ENCODE results near the gene DENND5B. TPM values are rescaled to one million over a fixed set of nuclear protein-coding genes. Genes with fewer than 3 reads are reported as not detected.

The DENND5B gene
- total and polyA plus RNA-seq, 11 donors = 8.2 to 58.9 (median 44.0) TPM

GRCh38 chr12:31423405-31423804 is 167.5 kb downstream of the DENND5B start:
- ATAC-seq (no peak), DNase-seq (no peak)
- Histone ChIP-seq H3K36me3 (peaks cover 0 to 70% (median 28%) of the 10 kb centered on the region in 9 donors), H3K27ac (no peak overlapping the region), H3K9me3 (no peaks in the 10 kb centered on the region), H3K27me3 (no peaks in the 10 kb centered on the region), H3K4me3 (no peak overlapping the region), H3K4me1 (no peaks in the 10 kb centered on the region)
- TF ChIP-seq POLR2A (IDR thresholded peaks at IDR 0.05) (no peak), CTCF (IDR thresholded peaks at IDR 0.05) (no peak)
- WGBS, 4 donors = 84 to 96% (median 96%) methylated on average over 1 of the region's 1 CpG
- intact Hi-C loops (cut with DNase I) = no loop called here

GRCh38 chr12:31412292-31412801 is 178.6 kb downstream of the DENND5B start:
- TF ChIP-seq POLR2A (IDR thresholded peaks at IDR 0.05) (no peak), CTCF (IDR thresholded peaks at IDR 0.05) (no peak)
- ATAC-seq = no peak
- H3K36me3 ChIP-seq = peaks cover 0 to 77% (median 27%) of the 10 kb centered on the region in 9 donors

GRCh38 chr12:31408763-31409162 is 182.2 kb downstream of the DENND5B start:
- 93 to 98% (median 94%) methylated on average over 4 of the region's 4 CpGs for WGBS, 4 donors
- intact Hi-C loops (cut with DNase I) = loop anchor here in 1 of 10 donors (10.0 kb wide), 1 partner anchor 896 kb away; no protein-coding TSS in a partner anchor
- no peak for ATAC-seq
- no peak overlapping the region for H3K4me3 ChIP-seq
- no peak overlapping the region for H3K27ac ChIP-seq
- no peak for DNase-seq
- no peak for TF ChIP-seq CTCF (IDR thresholded peaks at IDR 0.05)
- TF ChIP-seq POLR2A (IDR thresholded peaks at IDR 0.05) = no peak
- peaks cover 0 to 5% (median 0%) of the 10 kb centered on the region in 12 donors for H3K4me1 ChIP-seq
- no peaks in the 10 kb centered on the region for H3K27me3 ChIP-seq
- no peaks in the 10 kb centered on the region for H3K9me3 ChIP-seq
- H3K36me3 ChIP-seq = peaks cover 0 to 64% (median 24%) of the 10 kb centered on the region in 9 donors

More at GRCh38 chr12:31412292-31412801, 178.6 kb downstream of the DENND5B start:
- 79 to 90% (median 87%) methylated on average over 7 of the region's 7 CpGs for WGBS, 4 donors
- Histone ChIP-seq H3K4me3 (no peak overlapping the region), H3K4me1 (no peaks in the 10 kb centered on the region), H3K9me3 (no peaks in the 10 kb centered on the region), H3K27ac (no peak overlapping the region), H3K27me3 (no peaks in the 10 kb centered on the region)
- intact Hi-C loops (cut with DNase I) = no loop called here
- no peak for DNase-seq

- peaks cover 0 to 52% (median 15%) of the 10 kb centered on the region in 9 donors for H3K36me3 ChIP-seq
- no peak for TF ChIP-seq CTCF (IDR thresholded peaks at IDR 0.05)
- no peak for TF ChIP-seq POLR2A (IDR thresholded peaks at IDR 0.05)
- H3K27ac ChIP-seq = no peak overlapping the region
- WGBS, 4 donors = 88 to 98% (median 96%) methylated on average over 1 of the region's 1 CpG
- ATAC-seq (no peak), DNase-seq (no peak)
- no peaks in the 10 kb centered on the region for H3K9me3 ChIP-seq
- peaks cover 0 to 13% (median 0%) of the 10 kb centered on the region in 12 donors for H3K4me1 ChIP-seq
- H3K27me3 ChIP-seq = no peaks in the 10 kb centered on the region
- H3K4me3 ChIP-seq = no peak overlapping the region
- intact Hi-C loops (cut with DNase I) = loop anchor here in 1 of 10 donors (10.0 kb wide), 1 partner anchor 897 kb away; no protein-coding TSS in a partner anchor
Observed at GRCh38 chr12:31407562-31407961, 183.4 kb downstream of the DENND5B start.

Measured in heart left ventricle (tissue), 16 donors.